ENCODE results near the gene TIGD1.

Gene TIGD1

DNA sequence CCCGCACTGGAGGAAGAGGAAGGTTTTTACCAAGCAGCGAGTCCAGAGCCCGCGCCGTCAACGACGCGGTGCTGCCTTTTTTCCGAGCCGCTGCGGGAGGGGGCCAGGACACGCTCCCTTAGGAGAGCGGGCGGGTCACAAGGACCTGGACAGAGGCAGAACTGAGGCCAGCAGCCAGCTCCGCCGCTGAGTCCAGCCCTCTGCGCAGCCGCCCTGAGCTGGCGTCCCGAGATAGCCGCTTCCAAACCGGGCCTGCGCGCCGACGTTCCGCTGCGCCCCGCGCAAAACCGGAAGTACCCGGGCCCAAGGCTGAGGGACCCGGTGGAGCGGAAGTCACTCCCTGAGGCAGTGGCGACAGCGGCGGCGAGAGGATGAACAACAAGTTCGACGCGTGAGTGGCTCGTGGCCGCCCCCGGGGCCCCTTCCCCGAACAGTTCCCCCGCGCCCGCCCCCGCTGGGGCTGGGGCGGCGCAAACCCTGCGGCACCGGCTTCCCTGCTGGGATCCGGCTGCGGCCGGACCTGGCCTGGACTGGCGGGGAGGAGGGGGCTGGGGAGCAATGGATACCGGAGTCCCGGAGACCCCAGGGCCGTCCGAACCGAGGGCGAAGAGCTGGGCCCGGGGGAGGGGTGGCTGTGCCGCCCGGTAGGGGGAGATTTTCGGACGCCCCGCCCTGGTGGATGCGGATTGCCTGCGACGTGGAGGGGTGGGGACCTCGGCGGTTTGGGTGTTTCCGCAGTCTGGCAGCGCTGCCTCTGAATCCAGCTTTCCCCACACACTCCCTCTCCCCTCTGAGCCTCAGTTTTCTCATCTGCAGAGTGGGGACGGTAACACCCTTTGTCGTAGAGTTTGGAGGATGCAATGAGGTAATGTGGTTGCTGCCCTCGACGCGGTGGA lies at the start of gene TIGD1, which contains the start of gene EIF4E2:
Gene TIGD1, minus strand, starts transcription at position 204 of the 896 bp plus-strand sequence. CDS start 675 bp downstream, outside the sequence.
Gene EIF4E2, plus strand, starts transcription at position 336 of the 896 bp plus-strand sequence. Its CDS starts 36 bp downstream, at position 372.
- DNase-seq (ENCODE audit: low read depth, low spot score), result peak; percentile 80

GRCh38 chr2:232598293-232598692 lies 47.9 kb upstream of the TIGD1 start:
- DNase-seq (ENCODE audit: low read depth, low spot score), result no peak

GRCh38 chr2:232597362-232598079 lies 47.2 kb upstream of the TIGD1 start:
- no peak for DNase-seq (ENCODE audit: low read depth, low spot score)

- DNase-seq (ENCODE audit: low read depth, low spot score), result no peak
Measured at GRCh38 chr2:232593982-232594381, 43.6 kb upstream of the TIGD1 start.

- DNase-seq (ENCODE audit: low read depth, low spot score), result no peak
Measured at GRCh38 chr2:232592772-232593395, 42.5 kb upstream of the TIGD1 start.

- no peak for DNase-seq (ENCODE audit: low read depth, low spot score)
Measured at GRCh38 chr2:232588680-232589585, 38.6 kb upstream of the TIGD1 start.

DNA sequence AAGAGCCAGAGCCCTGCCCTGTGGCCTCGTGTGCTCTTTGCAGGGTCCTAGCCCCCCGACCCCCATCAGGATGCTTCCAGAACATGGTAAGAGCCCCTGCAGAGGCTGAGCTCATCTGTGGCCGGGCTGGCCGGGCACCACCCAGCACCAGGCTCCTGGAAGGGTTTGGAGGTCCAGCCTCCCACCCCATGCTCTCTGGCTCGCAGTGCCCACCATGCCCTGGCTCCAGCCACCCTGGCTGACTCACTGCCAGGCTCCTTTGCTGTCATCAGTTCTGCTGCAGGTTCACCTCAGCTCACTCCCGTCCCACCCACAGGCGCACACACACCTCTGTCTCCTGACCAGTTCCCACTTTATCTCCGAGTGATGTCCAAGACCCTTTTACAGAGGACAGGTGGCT lies 37.7 kb upstream of the TIGD1 start:
- DNase-seq (ENCODE audit: low read depth, low spot score), result no peak

GRCh38 chr2:232587512-232587911 lies 37.2 kb upstream of the TIGD1 start:
- no peak for DNase-seq (ENCODE audit: low read depth, low spot score)

- no peak for DNase-seq (ENCODE audit: low read depth, low spot score)
Measured at GRCh38 chr2:232586943-232587505, 36.7 kb upstream of the TIGD1 start.

DNA sequence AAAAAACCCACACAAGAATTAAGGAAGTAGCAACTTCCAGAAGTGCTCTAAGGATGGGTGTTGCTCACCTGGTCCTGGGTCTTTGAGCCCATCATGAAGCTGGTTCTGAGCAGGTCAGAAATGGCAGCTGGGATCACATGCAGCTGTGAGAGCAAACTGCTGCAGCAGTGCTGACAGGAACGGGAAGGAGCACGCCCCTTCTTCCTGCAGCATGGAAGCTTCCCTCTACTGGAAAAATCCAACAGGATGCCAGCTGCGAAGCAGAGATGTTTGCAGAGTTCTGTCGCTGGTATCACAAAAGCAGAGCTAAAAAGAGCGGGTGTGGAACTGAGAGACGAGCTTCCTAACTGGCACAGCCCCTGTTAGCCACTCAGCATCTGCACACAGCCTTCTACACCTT lies 33.9 kb upstream of the TIGD1 start:
- no peak for DNase-seq (ENCODE audit: low read depth, low spot score)

GRCh38 chr2:232581725-232582124 lies 31.4 kb upstream of the TIGD1 start:
- no peak for DNase-seq (ENCODE audit: low read depth, low spot score)

GRCh38 chr2:232580648-232580981 lies 30.3 kb upstream of the TIGD1 start:
- DNase-seq (ENCODE audit: low read depth, low spot score), result no peak

DNA sequence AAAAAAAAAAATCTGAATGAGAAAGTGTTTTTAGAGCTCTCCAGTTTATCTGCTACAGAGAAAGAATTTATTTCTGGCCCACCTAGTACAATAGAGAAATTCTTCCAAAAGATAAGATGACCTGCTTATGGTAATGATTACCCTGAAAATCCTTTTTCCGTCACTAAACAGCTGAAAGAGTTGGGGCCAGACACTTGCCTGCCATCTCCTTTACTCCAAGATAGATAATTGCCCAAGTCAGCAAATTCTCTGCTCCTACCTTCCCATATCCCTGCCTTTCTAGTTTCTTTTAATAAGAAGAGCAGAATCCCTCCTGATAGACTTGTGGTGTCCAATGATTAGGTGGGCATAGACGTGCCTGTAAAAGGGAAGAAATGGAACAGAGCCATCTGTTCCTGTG lies 28.3 kb upstream of the TIGD1 start:
- DNase-seq (ENCODE audit: low read depth, low spot score), result no peak

GRCh38 chr2:232577841-232578240 lies 27.5 kb upstream of the TIGD1 start:
- DNase-seq (ENCODE audit: low read depth, low spot score), result no peak

DNA sequence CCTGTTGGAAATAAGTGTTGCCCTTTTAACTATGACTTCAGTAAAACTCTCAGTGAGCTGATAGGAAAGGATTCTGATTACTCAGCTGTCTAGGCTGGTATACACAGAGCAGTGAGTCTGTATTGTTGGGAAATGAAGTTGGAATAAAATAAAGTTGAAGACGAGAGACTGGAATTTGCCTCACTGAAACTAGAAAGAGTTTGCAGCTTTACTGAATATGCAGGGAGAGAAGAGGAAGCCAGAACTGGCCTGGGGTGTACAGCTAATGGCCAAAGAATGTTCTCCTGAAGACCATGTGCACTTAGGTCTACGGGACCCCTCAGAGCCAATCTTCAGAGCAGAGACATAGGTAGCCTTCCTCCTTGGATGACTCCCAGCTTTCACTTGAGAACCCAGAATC lies 26.6 kb upstream of the TIGD1 start:
- no peak for DNase-seq (ENCODE audit: low read depth, low spot score)

GRCh38 chr2:232575404-232575746 lies 25.0 kb upstream of the TIGD1 start:
- no peak for DNase-seq (ENCODE audit: low read depth, low spot score)

- no peak for DNase-seq (ENCODE audit: low read depth, low spot score)
Measured at GRCh38 chr2:232574674-232575403, 24.5 kb upstream of the TIGD1 start.

DNA sequence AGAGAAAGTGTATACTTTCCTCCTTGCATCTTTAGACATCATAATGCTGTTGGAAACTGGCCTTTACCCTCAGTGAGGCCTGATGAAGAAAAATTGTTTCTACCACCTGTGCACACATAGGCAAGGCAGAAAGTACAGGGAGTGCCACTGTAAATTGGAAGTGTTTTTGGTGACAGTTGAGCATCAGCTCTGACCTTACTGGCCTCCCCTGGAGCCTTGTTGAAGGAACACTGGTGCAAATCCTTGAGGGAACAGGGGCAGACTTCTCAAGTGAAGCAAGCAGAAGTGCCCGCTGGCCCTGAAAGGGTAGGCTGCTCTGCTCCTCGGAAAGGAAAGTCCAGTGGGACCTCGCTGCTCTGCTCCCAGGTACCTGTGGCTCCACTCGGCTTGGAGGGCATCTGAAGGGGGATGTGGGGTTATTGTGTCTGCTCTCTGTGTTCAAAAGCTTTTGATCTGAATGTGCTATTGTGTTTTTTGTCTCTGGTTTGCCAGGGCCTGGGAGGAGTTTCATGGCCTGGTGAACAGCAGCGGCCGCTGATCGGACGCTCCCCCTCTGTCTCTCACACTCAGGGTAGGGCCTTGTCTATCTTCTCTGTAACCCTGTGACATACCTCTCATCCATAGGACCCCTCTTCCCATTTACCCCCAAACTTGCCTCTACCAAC lies 23.5 kb upstream of the TIGD1 start:
- no peak for DNase-seq (ENCODE audit: low read depth, low spot score)

GRCh38 chr2:232573042-232573441 lies 22.7 kb upstream of the TIGD1 start:
- DNase-seq (ENCODE audit: low read depth, low spot score), result no peak

- DNase-seq (ENCODE audit: low read depth, low spot score), result peak; percentile 32
Measured at GRCh38 chr2:232571026-232571474, 20.7 kb upstream of the TIGD1 start.

Measured in smooth muscle cell of the brain vasculature (primary cell).